OCI-LY7 (cell line): Measurements from ENCODE around the gene GNAO1. TPM values are rescaled to one million over a fixed set of nuclear protein-coding genes. Genes with fewer than 3 reads are reported as not detected.

Source experiments
- BruUV-seq: library from RNA; stranded (reverse); fragments of 400-500 nt; replicated peaks from 2 replicates; lab custom pipeline; 2021; lab: Mats Ljungman, UMichigan
- CTCF ChIA-PET: fragments of 300-600 bp; sonication (Branson Sonifier 250); formaldehyde crosslinking; loops from one replicate; lab custom pipeline; 2022; ENCODE audit warnings: antibody characterized with exemption; ENCODE audit not compliant: unreplicated experiment; lab: Charles Lee
- POLR2A ChIA-PET: fragments of 300-600 bp; sonication (Branson Sonifier 250); formaldehyde crosslinking; loops from one replicate; lab custom pipeline; 2022; ENCODE audit warnings: antibody characterized with exemption; lab: Charles Lee
- DNase-seq: peaks from one replicate; pipeline ENCODE4 v3.0.0-alpha.2; 2015; ENCODE audit warnings: low spot score
- H2AFZ ChIP-seq: fragments of 200-600 bp; sonication (generic), shearing (Covaris generic); 2 replicates; pipeline ENCODE4 v1.6.1; 2014; ENCODE audit warnings: mild to moderate bottlenecking, antibody characterized with exemption, low read length, moderate library complexity
- H3K27ac ChIP-seq: fragments of 200-600 bp; sonication (generic); 2 replicates; pipeline ENCODE4 v1.5.1; 2014; ENCODE audit warnings: mixed run types, low read depth, mild to moderate bottlenecking, moderate library complexity, low read length, inconsistent platforms; ENCODE audit not compliant: poor library complexity, severe bottlenecking
- H3K36me3 ChIP-seq: fragments of 200-600 bp; sonication (generic); 2 replicates; pipeline ENCODE4 v1.6.1; 2014; ENCODE audit warnings: mild to moderate bottlenecking, antibody characterized with exemption, low read length, moderate library complexity, mixed read lengths; ENCODE audit not compliant: insufficient read depth
- H3K4me1 ChIP-seq: fragments of 200-600 bp; sonication (generic); 2 replicates; pipeline ENCODE4 v1.5.1; 2014; ENCODE audit warnings: mild to moderate bottlenecking, low read length; ENCODE audit not compliant: insufficient read depth, poor library complexity, severe bottlenecking
- H3K4me2 ChIP-seq: fragments of 200-600 bp; sonication (generic); 2 replicates; pipeline ENCODE4 v1.6.1; 2014; ENCODE audit warnings: mild to moderate bottlenecking, low read length
- H3K4me3 ChIP-seq: fragments of 200-600 bp; sonication (generic); 2 replicates; pipeline ENCODE4 v1.5.1; 2014; ENCODE audit warnings: mild to moderate bottlenecking, low read depth, low read length; ENCODE audit not compliant: poor library complexity, severe bottlenecking
- H3K79me2 ChIP-seq: fragments of 200-600 bp; sonication (generic); 2 replicates; pipeline ENCODE4 v1.6.1; 2016; ENCODE audit warnings: low read depth, mild to moderate bottlenecking, low read length, moderate library complexity, mixed read lengths; ENCODE audit not compliant: insufficient read depth
- H3K9me2 ChIP-seq: fragments of 200-600 bp; sonication (generic); 2 replicates; pipeline ENCODE4 v1.6.1; 2016; ENCODE audit warnings: mild to moderate bottlenecking, low read length, mixed read lengths; ENCODE audit not compliant: insufficient read depth
- H3K9me3 ChIP-seq: fragments of 200-600 bp; sonication (generic); 2 replicates; pipeline ENCODE4 v1.6.1; 2014; ENCODE audit warnings: mild to moderate bottlenecking, mixed run types, low read length, mixed read lengths
- H4K20me1 ChIP-seq: fragments of 200-600 bp; sonication (generic); 2 replicates; pipeline ENCODE4 v1.6.1; 2014; ENCODE audit warnings: mild to moderate bottlenecking, antibody characterized with exemption, low read length, moderate library complexity, mixed read lengths; ENCODE audit not compliant: insufficient read depth
- CTCF ChIP-seq: fragments of 200-600 bp; sonication (generic); conservative IDR thresholded peaks from 2 replicates; pipeline ENCODE4 v1.5.1; 2014; ENCODE audit warnings: mild to moderate bottlenecking, antibody characterized with exemption, low read length, moderate library complexity, mixed read lengths
- EZH2phosphoT487 ChIP-seq: fragments of 200-600 bp; sonication (generic); IDR thresholded peaks from 2 replicates; pipeline ENCODE4 v1.6.1; 2018; ENCODE audit warnings: low read depth, borderline replicate concordance, mild to moderate bottlenecking, mixed run types, antibody characterized with exemption, low read length, moderate library complexity, mixed read lengths
- intact Hi-C: fragments of 100-400 bp; cut with micrococcal nuclease; formaldehyde crosslinking; loops from one replicate; pipeline ENCODE4 v1.10.0; 2022; ENCODE audit not compliant: unreplicated experiment
- total RNA-seq, 2 experiments: library from RNA; depleted of rRNA in 1 of 2; stranded (reverse); fragments of >200 nt in 1 of 2; shearing (Covaris generic) in 1 of 2; gene quantifications; 2 replicates each; pipeline ENCODE4 v1.2.3, GENCODE V29; 2014 to 2022

The GNAO1 gene
- total RNA-seq, 2 experiments from 2014 or later: not detected

GRCh38 chr16:56303066-56303715 is 111.9 kb downstream of the GNAO1 start:
- CTCF ChIA-PET: interaction anchor here (0.6 kb wide), 1 partner anchor 22 kb away, joined by 12 read pairs; no protein-coding TSS in a partner anchor
- TF ChIP-seq CTCF: no peak
- no peak for TF ChIP-seq EZH2phosphoT487
- BruUV-seq: no TSS peak

GRCh38 chr16:56303880-56304279 is 112.6 kb downstream of the GNAO1 start:
- intact Hi-C loops: no loop called here
- no peaks in the 10 kb centered on the region for H3K36me3 ChIP-seq
- DNase-seq: no peak
- TF ChIP-seq EZH2phosphoT487 (no peak), CTCF (no peak)
- H2AFZ ChIP-seq: no peak overlapping the region
- H4K20me1 ChIP-seq: no peaks in the 10 kb centered on the region
- no peak overlapping the region for H3K4me2 ChIP-seq
- no peak overlapping the region for H3K27ac ChIP-seq
- no peaks in the 10 kb centered on the region for H3K9me3 ChIP-seq
- no peaks in the 10 kb centered on the region for H3K79me2 ChIP-seq
- POLR2A ChIA-PET: no interaction called here
- BruUV-seq: no TSS peak
- CTCF ChIA-PET: no interaction called here
- H3K4me1 ChIP-seq: no peaks in the 10 kb centered on the region
- no peak overlapping the region for H3K4me3 ChIP-seq
- no peaks in the 10 kb centered on the region for H3K9me2 ChIP-seq

More at GRCh38 chr16:56303066-56303715, 111.9 kb downstream of the GNAO1 start:
- Histone ChIP-seq H2AFZ (no peak overlapping the region), H3K27ac (no peak overlapping the region), H3K9me2 (no peaks in the 10 kb centered on the region), H3K4me1 (no peaks in the 10 kb centered on the region), H3K4me2 (no peak overlapping the region), H3K4me3 (no peak overlapping the region), H3K9me3 (no peaks in the 10 kb centered on the region), H3K79me2 (no peaks in the 10 kb centered on the region), H4K20me1 (no peaks in the 10 kb centered on the region), H3K36me3 (no peaks in the 10 kb centered on the region)
- intact Hi-C loops: no loop called here
- POLR2A ChIA-PET: interaction anchor here (1.2 to 1.6 kb wide), 2 partner anchors 16 to 21 kb away, joined by 4 read pairs; no protein-coding TSS in a partner anchor
- no peak for DNase-seq

- no TSS peak for BruUV-seq
- DNase-seq: no peak
- ChIA-PET CTCF (no interaction called here), POLR2A (no interaction called here)
- Histone ChIP-seq H3K79me2 (no peaks in the 10 kb centered on the region), H3K36me3 (no peaks in the 10 kb centered on the region), H3K9me3 (no peaks in the 10 kb centered on the region), H3K27ac (no peak overlapping the region), H3K9me2 (no peaks in the 10 kb centered on the region), H3K4me1 (no peaks in the 10 kb centered on the region), H2AFZ (no peak overlapping the region), H4K20me1 (no peaks in the 10 kb centered on the region), H3K4me2 (no peak overlapping the region), H3K4me3 (no peak overlapping the region)
- TF ChIP-seq EZH2phosphoT487 (no peak), CTCF (no peak)
- intact Hi-C loops: no loop called here
Observed at GRCh38 chr16:56305956-56306565, 114.8 kb downstream of the GNAO1 start.
